Erythroblast (primary cell): ENCODE data around the gene HSF5.

Experiments used
- GATA1 ChIP-seq: IDR thresholded peaks from 2 replicates; pipeline ENCODE4 v1.6.1; 2011; ENCODE audit warnings: low read depth, mild to moderate bottlenecking, control low read depth, low read length, moderate library complexity
- POLR2A ChIP-seq: IDR thresholded peaks from 2 replicates; pipeline ENCODE4 v1.6.1; 2011; ENCODE audit warnings: mild to moderate bottlenecking, low read length

- TF ChIP-seq POLR2A (no peak), GATA1 (no peak)
Observed at GRCh38 chr17:58527306-58527705, 39.1 kb upstream of the HSF5 start.
